ENCODE results near the gene GEMIN5. TPM values are rescaled to one million over a fixed set of nuclear protein-coding genes. Genes with fewer than 3 reads are reported as not detected.
A peak's percentile ranks its signal among the peaks of the same experiment; 100 is the strongest.

Gene GEMIN5
- total and polyA plus RNA-seq, 2 of the 8 experiments (the other 6 are each of a cell fraction or from before 2014, with no cell fraction given): 12.8 to 47.0 TPM

DNA sequence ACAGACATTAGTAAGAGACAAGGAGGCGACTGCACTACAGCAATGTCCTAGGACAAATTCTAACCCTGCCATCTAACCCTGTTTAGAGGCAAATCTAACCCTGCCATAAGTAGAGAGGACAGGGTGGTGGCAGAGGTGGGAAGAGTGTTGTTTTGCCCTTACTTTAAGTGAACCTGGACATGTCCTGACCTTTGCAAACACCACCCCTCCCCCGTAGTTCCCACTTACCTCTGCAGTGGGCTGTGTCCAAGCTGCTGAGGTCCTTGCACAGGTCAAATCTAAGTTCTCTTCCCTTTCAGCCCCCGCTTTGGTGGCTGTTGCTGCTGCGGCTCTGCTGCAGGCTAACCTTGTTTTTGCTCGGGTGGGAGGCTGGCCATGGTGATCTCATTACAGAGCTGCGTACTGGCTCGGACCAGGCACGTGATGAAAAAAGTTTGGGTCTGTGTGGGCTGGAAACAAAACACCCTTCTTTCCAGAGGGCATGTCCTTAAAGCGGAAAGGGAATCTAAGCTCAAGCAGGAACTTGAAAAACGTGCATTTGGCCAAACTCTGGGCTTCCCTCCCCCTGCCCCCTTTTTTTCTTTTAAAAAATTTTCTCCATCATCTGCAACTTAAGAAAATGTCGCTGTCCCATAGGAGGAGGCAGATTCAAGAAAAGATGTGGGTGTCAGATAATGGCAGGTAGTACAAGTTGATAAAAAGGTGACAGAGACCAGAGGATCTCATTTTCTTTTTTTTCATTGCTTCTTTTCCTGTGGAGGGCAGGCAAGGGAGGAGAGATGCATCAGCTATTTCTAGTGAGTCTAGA is 87.6 kb downstream of the GEMIN5 start, which contains the start of gene FAXDC2 (continued):
- TF ChIP-seq CHD7 (IDR thresholded peaks at IDR 0.05; ENCODE audit: insufficient replicate concordance, low read length) (no peak), SP4 (IDR thresholded peaks at IDR 0.05; ENCODE audit: low read length) (no peak), SP1 (IDR thresholded peaks at IDR 0.05; ENCODE audit: low read depth, low read length) (no peak), RAD21 (IDR thresholded peaks at IDR 0.05 in 1 of 2, conservative IDR thresholded peaks at IDR 0.05 in 1 of 2; ENCODE audit: low read depth in 2 of 2, low read length in 2 of 2) (no peak), YY1 (IDR thresholded peaks at IDR 0.05; ENCODE audit: low read depth, low read length) (no peak), KDM1A (IDR thresholded peaks at IDR 0.05; ENCODE audit: borderline replicate concordance, low read length) (no peak), RFX5 (IDR thresholded peaks at IDR 0.05; ENCODE audit: borderline replicate concordance, low read depth, low read length) (no peak), CEBPB (IDR thresholded peaks at IDR 0.05; ENCODE audit: low read depth, low read length) (no peak), TBP (IDR thresholded peaks at IDR 0.05; ENCODE audit: low read depth, low read length) (no peak; the same call in 1 of the 2 replicates), SUZ12 (IDR thresholded peaks at IDR 0.05; ENCODE audit: low read length) (no peak), JUND (IDR thresholded peaks at IDR 0.05; ENCODE audit: low read length) (peak; percentile 58; the same call in 1 of the 2 replicates)

All from H1 (cell line).